ENCODE measurements around the gene SPOCD1.

Gene SPOCD1

GRCh38 chr1:31753707-31754349, 62.0 kb downstream of the SPOCD1 start:
- DNase-seq: no peak

- DNase-seq: no peak
Measured at GRCh38 chr1:31752952-31753475, 62.8 kb downstream of the SPOCD1 start.

GRCh38 chr1:31752258-31752657, 63.6 kb downstream of the SPOCD1 start:
- no peak for DNase-seq

- DNase-seq: no peak
Measured at GRCh38 chr1:31751822-31752241, 64.0 kb downstream of the SPOCD1 start.

- DNase-seq: no peak
Measured at GRCh38 chr1:31750858-31751510, 64.8 kb downstream of the SPOCD1 start.

- no peak for DNase-seq
Measured at GRCh38 chr1:31749785-31750735, 65.8 kb downstream of the SPOCD1 start.

GRCh38 chr1:31748365-31748764, 67.5 kb downstream of the SPOCD1 start:
- DNase-seq: no peak

- DNase-seq: no peak
Measured at GRCh38 chr1:31747304-31747703, 68.5 kb downstream of the SPOCD1 start.

- no peak for DNase-seq
Measured at GRCh38 chr1:31746687-31747086, 69.1 kb downstream of the SPOCD1 start.

GRCh38 chr1:31745946-31746670, 69.7 kb downstream of the SPOCD1 start:
- no peak for DNase-seq

GRCh38 chr1:31745096-31745945, 70.5 kb downstream of the SPOCD1 start:
- DNase-seq: no peak

GRCh38 chr1:31744165-31744888, 71.5 kb downstream of the SPOCD1 start:
- DNase-seq: no peak

GRCh38 chr1:31742462-31743212, 73.2 kb downstream of the SPOCD1 start:
- no peak for DNase-seq

All from activated CD4-positive, alpha-beta T cell treated with anti-CD3 and anti-CD28 coated beads for 1 hour (primary cell).